ENCODE results near the gene BAK1.

DNA sequence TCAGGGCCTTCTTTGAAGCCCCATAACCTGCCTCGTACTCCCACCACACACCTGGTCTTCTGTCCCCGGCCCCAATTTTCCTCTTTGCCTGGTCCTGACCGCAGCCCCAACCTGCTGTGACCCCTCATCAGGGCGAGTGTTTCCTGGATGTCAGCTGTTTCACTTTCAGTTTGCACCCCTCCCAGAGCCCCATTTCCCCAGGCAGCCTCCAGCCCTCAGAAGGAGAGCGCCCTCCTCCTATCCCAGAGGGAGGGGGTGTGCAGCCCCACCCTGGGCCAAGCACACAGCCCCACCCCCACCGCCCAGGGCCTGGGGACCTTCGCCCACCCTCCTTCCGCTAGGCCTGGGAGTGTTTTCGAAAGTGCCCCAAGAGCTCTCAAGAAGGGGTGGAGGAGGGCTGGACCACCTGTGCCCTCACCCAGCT, 1.5 kb downstream of the BAK1 start:
- TF ChIP-seq, protein P1, sequence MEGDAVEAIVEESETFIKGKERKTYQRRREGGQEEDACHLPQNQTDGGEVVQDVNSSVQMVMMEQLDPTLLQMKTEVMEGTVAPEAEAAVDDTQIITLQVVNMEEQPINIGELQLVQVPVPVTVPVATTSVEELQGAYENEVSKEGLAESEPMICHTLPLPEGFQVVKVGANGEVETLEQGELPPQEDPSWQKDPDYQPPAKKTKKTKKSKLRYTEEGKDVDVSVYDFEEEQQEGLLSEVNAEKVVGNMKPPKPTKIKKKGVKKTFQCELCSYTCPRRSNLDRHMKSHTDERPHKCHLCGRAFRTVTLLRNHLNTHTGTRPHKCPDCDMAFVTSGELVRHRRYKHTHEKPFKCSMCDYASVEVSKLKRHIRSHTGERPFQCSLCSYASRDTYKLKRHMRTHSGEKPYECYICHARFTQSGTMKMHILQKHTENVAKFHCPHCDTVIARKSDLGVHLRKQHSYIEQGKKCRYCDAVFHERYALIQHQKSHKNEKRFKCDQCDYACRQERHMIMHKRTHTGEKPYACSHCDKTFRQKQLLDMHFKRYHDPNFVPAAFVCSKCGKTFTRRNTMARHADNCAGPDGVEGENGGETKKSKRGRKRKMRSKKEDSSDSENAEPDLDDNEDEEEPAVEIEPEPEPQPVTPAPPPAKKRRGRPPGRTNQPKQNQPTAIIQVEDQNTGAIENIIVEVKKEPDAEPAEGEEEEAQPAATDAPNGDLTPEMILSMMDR (IDR thresholded peaks at IDR 0.05; ENCODE audit: extremely low read depth in 1 of 2, insufficient read depth in 1 of 2, low read depth in 1 of 2, low read length in 2 of 2), result no peak
- TF ChIP-seq GATA2 (IDR thresholded peaks at IDR 0.05; ENCODE audit: insufficient read depth, insufficient read length, low read depth, low read length), result no peak
- no peak for TF ChIP-seq POLR2A (IDR thresholded peaks at IDR 0.05; ENCODE audit: low read depth, low read length)
- no peak for TF ChIP-seq EZH2 (IDR thresholded peaks at IDR 0.05; ENCODE audit: borderline replicate concordance, low read depth, low read length, severe bottlenecking)
- TF ChIP-seq, protein P2, sequence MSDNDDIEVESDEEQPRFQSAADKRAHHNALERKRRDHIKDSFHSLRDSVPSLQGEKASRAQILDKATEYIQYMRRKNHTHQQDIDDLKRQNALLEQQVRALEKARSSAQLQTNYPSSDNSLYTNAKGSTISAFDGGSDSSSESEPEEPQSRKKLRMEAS (IDR thresholded peaks at IDR 0.05; ENCODE audit: insufficient read depth, insufficient read length), result no peak
- no peak for TF ChIP-seq MYC (IDR thresholded peaks at IDR 0.05; ENCODE audit: low read depth, low read length)
- no peak for TF ChIP-seq JUN (IDR thresholded peaks at IDR 0.05; ENCODE audit: borderline replicate concordance, insufficient read depth, insufficient read length, low read depth)
- no peak for TF ChIP-seq POLR2AphosphoS5 (IDR thresholded peaks at IDR 0.05; ENCODE audit: insufficient read depth, low read depth, low read length)
